Measurements from ENCODE around the gene KRTAP13-1.

KRTAP13-1 gene

GRCh38 chr21:30354308-30355005, 41.4 kb upstream of the KRTAP13-1 start:
- no peak for TF ChIP-seq RAD21 (IDR thresholded peaks at IDR 0.05; ENCODE audit: low read depth)
- TF ChIP-seq CEBPB (IDR thresholded peaks at IDR 0.05), result no peak
- TF ChIP-seq EP300 (IDR thresholded peaks at IDR 0.05; ENCODE audit: borderline replicate concordance), result no peak
- TF ChIP-seq, protein P1, sequence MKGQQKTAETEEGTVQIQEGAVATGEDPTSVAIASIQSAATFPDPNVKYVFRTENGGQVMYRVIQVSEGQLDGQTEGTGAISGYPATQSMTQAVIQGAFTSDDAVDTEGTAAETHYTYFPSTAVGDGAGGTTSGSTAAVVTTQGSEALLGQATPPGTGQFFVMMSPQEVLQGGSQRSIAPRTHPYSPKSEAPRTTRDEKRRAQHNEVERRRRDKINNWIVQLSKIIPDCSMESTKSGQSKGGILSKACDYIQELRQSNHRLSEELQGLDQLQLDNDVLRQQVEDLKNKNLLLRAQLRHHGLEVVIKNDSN (IDR thresholded peaks at IDR 0.05), result no peak
- TF ChIP-seq CREB1 (IDR thresholded peaks at IDR 0.05; ENCODE audit: low read depth), result no peak
- no peak for TF ChIP-seq ZBTB7A (IDR thresholded peaks at IDR 0.05; ENCODE audit: low read depth)
- no peak for TF ChIP-seq FOXM1 (IDR thresholded peaks at IDR 0.05; ENCODE audit: borderline replicate concordance, low read depth)
- no peak for TF ChIP-seq YY1 (IDR thresholded peaks at IDR 0.05; ENCODE audit: low read depth)
- TF ChIP-seq EGR1 (IDR thresholded peaks at IDR 0.05), result no peak
- TF ChIP-seq MAX (IDR thresholded peaks at IDR 0.05), result no peak
- TF ChIP-seq TEAD4 (IDR thresholded peaks at IDR 0.05), result no peak
- TF ChIP-seq, protein P2, sequence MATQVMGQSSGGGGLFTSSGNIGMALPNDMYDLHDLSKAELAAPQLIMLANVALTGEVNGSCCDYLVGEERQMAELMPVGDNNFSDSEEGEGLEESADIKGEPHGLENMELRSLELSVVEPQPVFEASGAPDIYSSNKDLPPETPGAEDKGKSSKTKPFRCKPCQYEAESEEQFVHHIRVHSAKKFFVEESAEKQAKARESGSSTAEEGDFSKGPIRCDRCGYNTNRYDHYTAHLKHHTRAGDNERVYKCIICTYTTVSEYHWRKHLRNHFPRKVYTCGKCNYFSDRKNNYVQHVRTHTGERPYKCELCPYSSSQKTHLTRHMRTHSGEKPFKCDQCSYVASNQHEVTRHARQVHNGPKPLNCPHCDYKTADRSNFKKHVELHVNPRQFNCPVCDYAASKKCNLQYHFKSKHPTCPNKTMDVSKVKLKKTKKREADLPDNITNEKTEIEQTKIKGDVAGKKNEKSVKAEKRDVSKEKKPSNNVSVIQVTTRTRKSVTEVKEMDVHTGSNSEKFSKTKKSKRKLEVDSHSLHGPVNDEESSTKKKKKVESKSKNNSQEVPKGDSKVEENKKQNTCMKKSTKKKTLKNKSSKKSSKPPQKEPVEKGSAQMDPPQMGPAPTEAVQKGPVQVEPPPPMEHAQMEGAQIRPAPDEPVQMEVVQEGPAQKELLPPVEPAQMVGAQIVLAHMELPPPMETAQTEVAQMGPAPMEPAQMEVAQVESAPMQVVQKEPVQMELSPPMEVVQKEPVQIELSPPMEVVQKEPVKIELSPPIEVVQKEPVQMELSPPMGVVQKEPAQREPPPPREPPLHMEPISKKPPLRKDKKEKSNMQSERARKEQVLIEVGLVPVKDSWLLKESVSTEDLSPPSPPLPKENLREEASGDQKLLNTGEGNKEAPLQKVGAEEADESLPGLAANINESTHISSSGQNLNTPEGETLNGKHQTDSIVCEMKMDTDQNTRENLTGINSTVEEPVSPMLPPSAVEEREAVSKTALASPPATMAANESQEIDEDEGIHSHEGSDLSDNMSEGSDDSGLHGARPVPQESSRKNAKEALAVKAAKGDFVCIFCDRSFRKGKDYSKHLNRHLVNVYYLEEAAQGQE (IDR thresholded peaks at IDR 0.05; ENCODE audit: low read depth), result no peak
- no peak for TF ChIP-seq NFIC (IDR thresholded peaks at IDR 0.05)
- TF ChIP-seq TCF12 (IDR thresholded peaks at IDR 0.05; ENCODE audit: low read depth), result no peak

- no peak for TF ChIP-seq ZBTB7A (IDR thresholded peaks at IDR 0.05; ENCODE audit: low read depth)
- no peak for TF ChIP-seq YY1 (IDR thresholded peaks at IDR 0.05; ENCODE audit: low read depth)
- no peak for TF ChIP-seq NFIC (IDR thresholded peaks at IDR 0.05)
- no peak for TF ChIP-seq TCF12 (IDR thresholded peaks at IDR 0.05; ENCODE audit: low read depth)
- TF ChIP-seq EGR1 (IDR thresholded peaks at IDR 0.05), result no peak
- TF ChIP-seq, protein P1 (IDR thresholded peaks at IDR 0.05), result no peak
- TF ChIP-seq CREB1 (IDR thresholded peaks at IDR 0.05; ENCODE audit: low read depth), result no peak
- TF ChIP-seq, protein P2 (IDR thresholded peaks at IDR 0.05; ENCODE audit: low read depth), result no peak
- no peak for TF ChIP-seq TAF1 (IDR thresholded peaks at IDR 0.05; ENCODE audit: low read depth)
Measured at GRCh38 chr21:30355906-30356305, 39.9 kb upstream of the KRTAP13-1 start.

DNA sequence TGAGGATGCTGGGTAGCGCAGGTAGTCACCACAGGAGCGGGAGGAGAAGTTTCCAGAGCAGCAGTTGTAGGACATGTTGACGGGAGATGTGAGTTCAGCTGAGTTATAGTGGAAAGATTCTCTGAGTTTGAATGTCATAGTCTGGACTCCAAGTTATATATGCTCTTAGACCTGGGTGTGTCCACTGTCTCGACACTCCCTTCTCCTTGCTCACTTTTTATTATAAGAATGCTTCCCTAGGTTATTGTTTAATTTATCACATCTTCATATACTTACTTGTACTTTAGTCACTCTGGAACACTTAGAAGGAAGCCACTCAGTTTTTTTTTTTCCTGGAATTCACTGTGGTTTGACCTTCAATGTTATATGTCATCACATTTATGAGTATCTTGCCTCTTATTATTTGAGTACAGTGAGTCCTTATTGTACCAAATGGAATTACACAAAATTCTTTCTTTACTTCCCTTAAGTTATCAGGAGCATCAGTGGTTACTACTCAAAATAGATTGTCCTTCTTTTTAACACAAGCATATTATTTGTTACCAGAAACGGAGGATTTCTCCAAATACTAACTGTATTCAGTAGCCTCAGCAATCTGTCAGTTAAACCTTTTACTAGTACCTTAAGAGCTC, 23.6 kb upstream of the KRTAP13-1 start, which contains the start of gene KRTAP13-2:
Gene KRTAP13-2 (minus strand): TSS at position 133 of the 632 bp plus-strand sequence. CDS start 58 bp downstream, at position 75.
- TF ChIP-seq RAD21 (IDR thresholded peaks at IDR 0.05; ENCODE audit: low read depth) (no peak), EGR1 (IDR thresholded peaks at IDR 0.05) (no peak), FOXM1 (IDR thresholded peaks at IDR 0.05; ENCODE audit: borderline replicate concordance, low read depth) (no peak), NFIC (IDR thresholded peaks at IDR 0.05) (no peak), MAX (IDR thresholded peaks at IDR 0.05) (no peak), TAF1 (IDR thresholded peaks at IDR 0.05; ENCODE audit: low read depth) (no peak), TCF12 (IDR thresholded peaks at IDR 0.05; ENCODE audit: low read depth) (no peak), YY1 (IDR thresholded peaks at IDR 0.05; ENCODE audit: low read depth) (no peak), ZBTB7A (IDR thresholded peaks at IDR 0.05; ENCODE audit: low read depth) (no peak), EP300 (IDR thresholded peaks at IDR 0.05; ENCODE audit: borderline replicate concordance) (no peak), CEBPB (IDR thresholded peaks at IDR 0.05) (no peak), CREB1 (IDR thresholded peaks at IDR 0.05; ENCODE audit: low read depth) (no peak), TEAD4 (IDR thresholded peaks at IDR 0.05) (no peak)
- TF ChIP-seq, protein P2 (IDR thresholded peaks at IDR 0.05; ENCODE audit: low read depth), result no peak
- TF ChIP-seq, protein P1 (IDR thresholded peaks at IDR 0.05), result no peak

Measured in Ishikawa (cell line).